Epithelial cell of esophagus (primary cell): ENCODE results near the gene TSPO2.

Experiments
- DNase-seq: peaks from one replicate; pipeline ENCODE4 v3.0.0; 2010; ENCODE audit warnings: low read depth
- H3K4me3 ChIP-seq: 2 replicates; pipeline ENCODE4 v1.5.1; 2011; ENCODE audit warnings: mild to moderate bottlenecking, low read length, control low read depth
- CTCF ChIP-seq: IDR thresholded peaks from 2 replicates; pipeline ENCODE4 v1.5.1; 2011; ENCODE audit warnings: low read depth, mild to moderate bottlenecking, low read length, control low read depth, inconsistent platforms; ENCODE audit not compliant: insufficient read depth; ENCODE audit errors: missing control alignments

The TSPO2 gene

GRCh38 chr6:41049955-41050354 lies 7.7 kb downstream of the TSPO2 start:
- no peak for DNase-seq
- TF ChIP-seq CTCF = no peak
- H3K4me3 ChIP-seq = no peak overlapping the region

- no peak for DNase-seq
- no peak overlapping the region for H3K4me3 ChIP-seq
- TF ChIP-seq CTCF = no peak
These were observed 8.3 kb downstream of the TSPO2 start for GRCh38 chr6:41050536-41050935.

- H3K4me3 ChIP-seq = no peak overlapping the region
- no peak for DNase-seq
- no peak for TF ChIP-seq CTCF
These were observed 9.6 kb downstream of the TSPO2 start for GRCh38 chr6:41051873-41052272.

- no peak for DNase-seq
- H3K4me3 ChIP-seq = no peak within 1 kb of the TSS
- TF ChIP-seq CTCF = no peak
These were observed 10.8 kb downstream of the TSPO2 start, which contains the start of gene APOBEC2 for GRCh38 chr6:41053041-41053440. Gene APOBEC2 (plus strand): TSS chr6:41053202. CDS start chr6:41053348, 146 bp downstream.

GRCh38 chr6:41054511-41054910 lies 12.2 kb downstream of the TSPO2 start:
- no peak overlapping the region for H3K4me3 ChIP-seq
- TF ChIP-seq CTCF = no peak
- no peak for DNase-seq

DNA sequence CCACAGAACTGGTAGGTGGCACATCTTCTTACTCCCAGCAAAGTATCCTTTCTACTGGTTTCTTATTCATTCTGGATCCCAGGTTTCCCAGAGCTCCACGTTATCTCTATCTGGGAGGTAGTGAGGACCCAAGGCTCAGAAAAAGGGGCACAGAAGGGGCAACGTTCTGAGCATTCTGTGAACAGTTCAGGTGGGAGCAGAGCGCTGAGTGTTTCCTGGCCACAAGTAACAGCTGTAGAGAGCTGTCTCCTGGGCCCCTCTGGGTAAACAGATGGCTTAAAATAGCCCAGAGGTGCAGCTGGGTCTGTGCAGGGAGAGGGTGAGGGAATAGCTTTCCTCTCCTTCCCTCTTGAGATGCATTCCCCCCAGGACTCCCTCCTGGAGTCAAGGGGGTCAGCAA lies 12.9 kb downstream of the TSPO2 start:
- TF ChIP-seq CTCF = no peak
- no peak for DNase-seq
- H3K4me3 ChIP-seq = no peak overlapping the region

DNA sequence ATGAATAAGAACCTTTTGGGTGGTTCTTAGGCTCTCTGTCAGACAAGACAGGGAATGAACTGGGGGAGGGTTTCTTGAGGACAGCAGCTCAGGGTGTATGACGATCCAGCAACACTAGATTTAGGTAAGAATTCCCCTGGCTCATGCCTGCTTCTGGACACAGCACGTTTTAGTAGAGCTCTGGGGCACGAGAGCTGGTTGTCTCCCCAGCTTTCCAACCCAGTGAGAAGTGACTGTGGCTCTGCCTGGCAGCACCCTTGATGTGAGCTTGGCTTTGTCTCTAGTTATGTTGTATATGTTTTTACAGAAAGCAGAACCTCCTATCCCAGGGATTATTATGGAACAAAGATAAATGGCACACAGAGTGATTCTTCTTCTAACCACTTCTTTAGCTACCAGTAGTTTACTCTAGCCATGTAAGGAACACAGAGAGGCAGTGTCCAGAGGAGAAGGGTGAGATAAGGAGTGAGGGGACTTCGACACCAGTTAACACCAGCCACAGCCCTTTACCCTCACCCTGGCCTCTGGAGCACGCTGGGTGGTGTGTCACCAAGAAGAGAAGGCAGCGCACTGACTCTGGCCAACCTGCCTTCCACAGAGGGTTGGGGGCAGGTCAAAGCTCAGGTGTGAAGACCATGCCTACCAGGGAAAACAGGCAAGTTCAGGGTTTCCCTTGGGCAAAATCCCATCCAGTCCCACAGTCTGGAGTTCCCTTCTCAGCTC lies 14.7 kb downstream of the TSPO2 start:
- DNase-seq = no peak
- no peak overlapping the region for H3K4me3 ChIP-seq
- TF ChIP-seq CTCF = no peak
